ENCODE data around the gene DRD3.

Gene DRD3

DNA sequence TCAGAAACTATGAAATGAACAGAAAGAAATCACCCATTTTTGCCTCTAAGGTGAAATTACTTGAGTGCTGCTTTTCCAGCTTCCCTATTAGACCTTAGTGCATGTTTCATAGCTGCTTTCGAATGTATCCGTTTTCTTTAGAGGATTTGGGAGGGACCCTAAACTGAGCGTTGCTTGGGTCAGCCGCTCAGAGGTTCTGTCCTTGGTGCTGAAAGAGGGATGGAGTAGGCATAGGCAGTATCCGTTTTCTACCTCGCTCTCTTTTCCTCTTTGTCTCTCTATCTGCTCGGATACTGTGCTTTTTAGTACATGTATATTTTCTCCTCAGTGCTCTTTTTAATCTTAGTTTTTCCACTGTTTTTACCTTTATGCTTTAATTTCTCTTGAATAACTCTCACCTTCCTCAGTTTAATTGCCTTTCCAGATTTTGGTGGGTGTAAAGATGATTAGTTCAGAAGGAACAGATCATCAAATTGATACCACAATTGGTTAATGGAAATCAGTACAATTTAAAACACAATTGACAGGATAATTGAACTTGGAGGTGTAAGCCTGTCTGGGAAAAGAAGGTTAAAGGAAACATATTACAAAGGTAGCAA is at the start of gene DRD3:
TSS of gene DRD3 (minus strand) at position 283 of the 599 bp plus-strand sequence. CDS start 7,060 bp downstream, outside the sequence.
- TF ChIP-seq, protein P1, sequence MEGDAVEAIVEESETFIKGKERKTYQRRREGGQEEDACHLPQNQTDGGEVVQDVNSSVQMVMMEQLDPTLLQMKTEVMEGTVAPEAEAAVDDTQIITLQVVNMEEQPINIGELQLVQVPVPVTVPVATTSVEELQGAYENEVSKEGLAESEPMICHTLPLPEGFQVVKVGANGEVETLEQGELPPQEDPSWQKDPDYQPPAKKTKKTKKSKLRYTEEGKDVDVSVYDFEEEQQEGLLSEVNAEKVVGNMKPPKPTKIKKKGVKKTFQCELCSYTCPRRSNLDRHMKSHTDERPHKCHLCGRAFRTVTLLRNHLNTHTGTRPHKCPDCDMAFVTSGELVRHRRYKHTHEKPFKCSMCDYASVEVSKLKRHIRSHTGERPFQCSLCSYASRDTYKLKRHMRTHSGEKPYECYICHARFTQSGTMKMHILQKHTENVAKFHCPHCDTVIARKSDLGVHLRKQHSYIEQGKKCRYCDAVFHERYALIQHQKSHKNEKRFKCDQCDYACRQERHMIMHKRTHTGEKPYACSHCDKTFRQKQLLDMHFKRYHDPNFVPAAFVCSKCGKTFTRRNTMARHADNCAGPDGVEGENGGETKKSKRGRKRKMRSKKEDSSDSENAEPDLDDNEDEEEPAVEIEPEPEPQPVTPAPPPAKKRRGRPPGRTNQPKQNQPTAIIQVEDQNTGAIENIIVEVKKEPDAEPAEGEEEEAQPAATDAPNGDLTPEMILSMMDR (IDR thresholded peaks at IDR 0.05; ENCODE audit: extremely low read depth, missing control alignments) = no peak
- no peak for DNase-seq (ENCODE audit: low spot score)

DNA sequence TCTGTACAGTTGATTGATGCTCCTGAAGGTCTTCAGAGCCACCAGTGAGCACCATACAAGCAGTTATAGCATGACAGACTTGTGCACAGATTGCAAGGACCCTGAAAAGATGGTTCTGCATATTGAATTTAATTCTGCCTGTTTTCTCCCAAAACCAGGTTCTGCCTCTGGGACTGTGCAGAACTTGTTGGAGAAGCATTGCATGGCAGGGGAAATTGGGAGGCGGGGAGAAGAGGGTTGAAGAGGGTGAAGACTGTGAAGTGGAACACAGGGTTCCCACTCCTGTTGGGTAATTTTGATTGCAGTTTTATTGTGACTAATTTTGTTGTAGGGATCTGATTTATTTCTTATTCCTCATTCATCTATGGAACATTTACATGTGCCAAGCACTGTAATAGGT is 48.2 kb upstream of the DRD3 start:
- TF ChIP-seq, protein P1 (IDR thresholded peaks at IDR 0.05; ENCODE audit: extremely low read depth, missing control alignments) = no peak

DNA sequence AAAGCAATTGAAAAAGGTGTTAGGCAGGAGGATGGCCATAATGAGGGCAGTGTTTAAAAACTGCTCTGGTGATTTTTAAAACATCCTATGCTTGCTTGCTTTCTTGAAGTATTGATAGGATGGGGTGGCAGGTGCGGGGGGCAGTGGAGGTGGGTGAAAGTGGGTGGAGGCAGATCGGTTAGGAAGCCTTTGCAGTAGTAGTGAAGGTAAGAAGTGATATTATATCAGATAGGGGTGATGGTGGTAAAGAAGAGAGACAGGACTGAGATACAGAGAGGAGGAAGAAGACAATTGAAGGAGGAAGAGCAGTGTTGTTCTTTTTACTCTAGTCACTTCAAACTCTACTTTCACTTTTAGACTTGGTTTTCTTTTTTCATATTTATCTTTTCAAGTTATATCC is 47.5 kb upstream of the DRD3 start:
- DNase-seq (ENCODE audit: low spot score) = no peak
- TF ChIP-seq, protein P1 (IDR thresholded peaks at IDR 0.05; ENCODE audit: extremely low read depth, missing control alignments) = no peak

More for the DNA sequence above, 48.2 kb upstream of the DRD3 start:
- no peak for DNase-seq (ENCODE audit: low spot score)

DNA sequence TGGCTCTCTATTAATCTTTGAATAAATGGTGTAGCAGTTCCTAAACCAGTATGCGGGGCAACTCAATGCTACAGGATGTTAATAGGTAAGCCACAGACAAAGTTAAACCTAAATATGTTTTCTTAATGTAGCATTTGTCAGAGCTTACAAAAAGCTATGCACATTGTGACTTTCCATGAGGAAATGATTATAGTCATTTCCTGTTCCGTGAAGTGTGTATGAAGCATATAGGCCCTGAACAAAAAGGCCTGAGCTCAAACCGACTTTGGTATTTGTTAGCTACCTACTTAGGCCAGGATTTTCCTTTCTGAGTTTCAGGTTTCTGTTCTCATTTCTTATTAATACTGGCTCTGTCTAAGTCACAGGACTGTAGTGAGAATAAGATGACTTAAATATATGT is 44.3 kb upstream of the DRD3 start:
- TF ChIP-seq, protein P1 (IDR thresholded peaks at IDR 0.05; ENCODE audit: extremely low read depth, missing control alignments) = no peak
- DNase-seq (ENCODE audit: low spot score) = no peak

DNA sequence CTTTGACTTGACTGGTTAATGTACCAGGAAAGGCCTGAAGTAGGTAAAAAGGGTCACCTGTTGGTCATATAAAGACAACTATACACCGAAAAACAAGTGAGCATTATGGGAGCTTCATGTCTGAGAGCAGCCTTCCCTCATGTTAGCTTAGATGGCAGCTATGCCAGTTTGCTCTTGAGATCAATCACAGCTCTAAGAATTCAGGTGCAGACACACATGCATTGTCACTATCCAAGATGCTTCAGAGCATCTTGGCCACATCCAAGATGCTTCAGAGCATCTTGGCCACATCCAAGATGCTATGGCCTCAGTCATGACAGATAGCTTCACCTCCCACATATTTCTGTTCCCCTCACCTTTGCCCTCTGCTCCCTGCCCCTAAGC is 43.0 kb upstream of the DRD3 start:
- TF ChIP-seq, protein P1 (IDR thresholded peaks at IDR 0.05; ENCODE audit: extremely low read depth, missing control alignments) = no peak
- DNase-seq (ENCODE audit: low spot score) = no peak

DNA sequence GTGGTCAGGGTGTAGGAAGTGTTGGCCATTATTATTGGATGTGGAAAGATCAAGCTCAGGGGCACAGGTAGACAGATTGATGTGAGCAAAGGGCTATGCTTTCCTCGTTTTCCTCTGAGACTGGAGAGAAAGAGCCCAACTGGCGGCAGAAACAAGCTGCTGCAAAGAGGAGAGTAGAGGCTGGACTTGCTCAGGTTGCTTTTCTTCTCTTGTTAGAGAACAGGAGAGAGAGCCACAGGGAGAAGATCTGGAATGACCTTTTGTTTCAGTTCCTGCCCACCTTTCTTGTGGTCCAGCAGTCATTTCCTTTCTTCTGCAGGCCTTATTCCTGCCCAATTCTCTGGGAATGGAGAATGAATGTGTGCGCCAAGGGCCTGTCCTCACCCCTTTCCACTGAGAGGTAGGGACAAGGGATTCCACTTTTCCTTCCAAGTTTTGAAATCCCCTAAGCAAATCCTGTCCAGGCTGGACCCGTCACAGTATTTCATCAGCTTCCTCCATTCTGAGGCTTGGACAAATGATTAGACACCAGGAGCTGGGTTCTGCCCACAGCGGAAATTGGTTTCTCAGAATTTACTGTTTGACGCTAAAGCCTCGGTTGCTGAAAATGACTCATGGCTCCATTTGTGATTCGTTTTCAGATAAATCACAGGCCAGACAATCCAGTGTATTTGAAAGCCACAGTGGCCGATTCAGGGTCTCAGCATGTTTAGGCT is 42.5 kb upstream of the DRD3 start:
- TF ChIP-seq, protein P1 (IDR thresholded peaks at IDR 0.05; ENCODE audit: extremely low read depth, missing control alignments) = no peak
- DNase-seq (ENCODE audit: low spot score) = no peak

DNA sequence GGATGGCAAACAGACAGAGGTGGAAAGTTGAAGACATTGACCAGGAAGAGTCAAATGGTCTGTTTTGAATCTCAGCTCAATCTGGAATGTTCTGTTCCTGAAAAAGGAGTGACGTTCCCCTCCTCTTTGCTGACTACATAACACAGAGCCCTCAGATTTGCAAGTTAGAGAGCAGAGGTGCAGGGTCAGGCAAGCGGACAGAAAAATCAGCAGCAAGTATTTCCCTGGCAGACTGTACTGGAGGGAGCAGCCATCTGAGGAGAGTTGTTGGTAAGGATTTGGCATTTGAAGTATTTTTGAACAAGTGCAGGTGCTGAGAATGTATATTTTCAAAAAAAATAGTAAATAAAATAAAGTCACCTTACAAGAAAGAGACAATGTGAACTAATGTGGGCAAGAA is 40.9 kb upstream of the DRD3 start:
- TF ChIP-seq, protein P1 (IDR thresholded peaks at IDR 0.05; ENCODE audit: extremely low read depth, missing control alignments) = no peak

More for the DNA sequence above, 40.9 kb upstream of the DRD3 start:
- DNase-seq (ENCODE audit: low spot score) = no peak

All from GM20000 (cell line).